GM19239 (cell line): ENCODE data around the gene VASN.
A peak's percentile ranks its signal among the peaks of the same experiment; 100 is the strongest.
"Not testable (repeated sequence)": the region's sequence is repeated elsewhere in the genome, so short reads cannot be mapped to it uniquely, and the experiment has no call there.

Source experiments
- DNase-seq: peaks from one replicate; pipeline ENCODE4 v3.0.0; 2011; ENCODE audit warnings: low spot score; ENCODE audit not compliant: insufficient read length
- FAIRE-seq: peaks from 2 replicates; lab custom pipeline; 2011; peaks lifted over from hg19 to GRCh38; lab: Jason Lieb, UNC

VASN gene

GRCh38 chr16:4371357-4372000 lies at the start of gene VASN:
Gene VASN, plus strand, starts transcription at chr16:4371848. Its CDS starts 9,030 bp downstream, at chr16:4380878.
- DNase-seq (peak; percentile 90), FAIRE-seq (peak; percentile 35)

- DNase-seq = no peak
- no peak for FAIRE-seq
Measured at GRCh38 chr16:4322121-4323052, 49.3 kb upstream of the VASN start.

- FAIRE-seq (no peak), DNase-seq (no peak)
Measured at GRCh38 chr16:4323071-4323844, 48.4 kb upstream of the VASN start.

- no peak for FAIRE-seq
Measured at GRCh38 chr16:4323845-4324488, 47.7 kb upstream of the VASN start.

GRCh38 chr16:4324492-4325252 lies 47.0 kb upstream of the VASN start:
- DNase-seq = no peak
- FAIRE-seq = no peak

More at GRCh38 chr16:4323845-4324488, 47.7 kb upstream of the VASN start:
- no peak for DNase-seq

GRCh38 chr16:4325253-4325758 lies 46.3 kb upstream of the VASN start:
- FAIRE-seq (no peak), DNase-seq (no peak)

- FAIRE-seq (no peak), DNase-seq (no peak)
Measured at GRCh38 chr16:4327386-4328045, 44.1 kb upstream of the VASN start.

- no peak for DNase-seq
- FAIRE-seq = no peak
Measured at GRCh38 chr16:4328046-4328781, 43.4 kb upstream of the VASN start.

- no peak for DNase-seq
- no peak for FAIRE-seq
Measured at GRCh38 chr16:4328782-4329775, 42.6 kb upstream of the VASN start.

- peak; percentile 96 for DNase-seq
- FAIRE-seq = peak; percentile 83
Measured at GRCh38 chr16:4330277-4330874, 41.3 kb upstream of the VASN start.

GRCh38 chr16:4332083-4332482 lies 39.6 kb upstream of the VASN start:
- no peak for FAIRE-seq
- DNase-seq = no peak

- FAIRE-seq = no peak
- no peak for DNase-seq
Measured at GRCh38 chr16:4332623-4333307, 38.9 kb upstream of the VASN start.

- FAIRE-seq (no peak), DNase-seq (no peak)
Measured at GRCh38 chr16:4333308-4333638, 38.4 kb upstream of the VASN start.

GRCh38 chr16:4333714-4334113 lies 37.9 kb upstream of the VASN start:
- not testable (repeated sequence) for FAIRE-seq, DNase-seq

GRCh38 chr16:4334724-4335495 lies 36.7 kb upstream of the VASN start:
- DNase-seq (no peak), FAIRE-seq (no peak)
